Trophoblast cell (in vitro differentiated cells and primary cell): Measurements from ENCODE around the gene NUP43.

ENCODE experiments used
- DNase-seq, 2 donors: peaks; one replicate each; pipeline ENCODE4 v3.0.0-alpha.2; 2016
- H2AFZ ChIP-seq: 2 replicates; pipeline ENCODE4 v1.6.1; 2013; ENCODE audit warnings: low read length, moderate library complexity, mild to moderate bottlenecking; ENCODE audit not compliant: insufficient read depth, poor library complexity
- H2AK5ac ChIP-seq: 2 replicates; pipeline ENCODE4 v1.6.1; 2013; ENCODE audit warnings: mild to moderate bottlenecking, low read length
- H2BK120ac ChIP-seq: 2 replicates; pipeline ENCODE4 v1.6.1; 2013; ENCODE audit warnings: low read length, mild to moderate bottlenecking, moderate library complexity; ENCODE audit not compliant: insufficient read depth, poor library complexity
- H2BK12ac ChIP-seq: 2 replicates; pipeline ENCODE4 v1.6.1; 2013; ENCODE audit warnings: mild to moderate bottlenecking, low read length, moderate library complexity
- H2BK5ac ChIP-seq: 2 replicates; pipeline ENCODE4 v1.6.1; 2013; ENCODE audit warnings: low read length, low read depth, moderate library complexity, mild to moderate bottlenecking; ENCODE audit not compliant: poor library complexity
- H3K14ac ChIP-seq: 2 replicates; pipeline ENCODE4 v1.6.1; 2013; ENCODE audit warnings: mild to moderate bottlenecking, low read length
- H3K18ac ChIP-seq: 2 replicates; pipeline ENCODE4 v1.6.1; 2013; ENCODE audit warnings: mild to moderate bottlenecking, low read length
- H3K23ac ChIP-seq: 2 replicates; pipeline ENCODE4 v1.6.1; 2013; ENCODE audit warnings: low read length
- H3K27ac ChIP-seq: 2 replicates; pipeline ENCODE4 v1.5.1; 2013; ENCODE audit warnings: low read depth, mild to moderate bottlenecking, inconsistent platforms, low read length, moderate library complexity
- H3K27me3 ChIP-seq: 2 replicates; pipeline ENCODE4 v1.6.1; 2013; ENCODE audit warnings: inconsistent platforms, mild to moderate bottlenecking, low read length, moderate library complexity; ENCODE audit not compliant: insufficient read depth
- H3K36me3 ChIP-seq, 2 experiments: 1 replicate in 1 of 2; 2 replicates in 1 of 2; pipeline ENCODE4 v1.6.1; 2013; ENCODE audit warnings: low read length in 2 of 2, mild to moderate bottlenecking in 2 of 2, moderate library complexity in 1 of 2; ENCODE audit not compliant: insufficient read depth in 2 of 2, control insufficient read depth in 1 of 2
- H3K4ac ChIP-seq: 2 replicates; pipeline ENCODE4 v1.6.1; 2013; ENCODE audit warnings: low read depth, mild to moderate bottlenecking, low read length, moderate library complexity
- H3K4me1 ChIP-seq, 2 experiments: 1 replicate in 1 of 2; 2 replicates in 1 of 2; pipeline ENCODE4 v1.6.1; 2013; ENCODE audit warnings: low read length in 2 of 2, mild to moderate bottlenecking in 2 of 2, moderate library complexity in 1 of 2; ENCODE audit not compliant: insufficient read depth in 2 of 2, control insufficient read depth in 1 of 2
- H3K4me2 ChIP-seq: 2 replicates; pipeline ENCODE4 v1.6.1; 2013; ENCODE audit warnings: inconsistent platforms, mild to moderate bottlenecking, low read length, moderate library complexity
- H3K4me3 ChIP-seq: 2 replicates; pipeline ENCODE4 v1.5.1; 2013; ENCODE audit warnings: mild to moderate bottlenecking, low read depth, low read length, inconsistent platforms
- H3K79me1 ChIP-seq: one replicate; pipeline ENCODE4 v1.6.1; 2013; ENCODE audit warnings: low read length
- H3K79me2 ChIP-seq: 2 replicates; pipeline ENCODE4 v1.6.1; 2013; ENCODE audit warnings: low read length, mild to moderate bottlenecking; ENCODE audit not compliant: control insufficient read depth, insufficient read depth, poor library complexity
- H3K9ac ChIP-seq: 2 replicates; pipeline ENCODE4 v1.6.1; 2013; ENCODE audit warnings: mild to moderate bottlenecking, low read length
- H3K9me3 ChIP-seq: 2 replicates; pipeline ENCODE4 v1.6.1; 2013; ENCODE audit warnings: low read depth, mild to moderate bottlenecking, control low read depth, inconsistent platforms, low read length; ENCODE audit not compliant: insufficient read depth
- H4K12ac ChIP-seq: 2 replicates; pipeline ENCODE4 v1.6.1; 2013; ENCODE audit warnings: low read depth, mild to moderate bottlenecking, low read length, moderate library complexity
- H4K8ac ChIP-seq: 2 replicates; pipeline ENCODE4 v1.6.1; 2013; ENCODE audit warnings: low read depth, mild to moderate bottlenecking, low read length, moderate library complexity
- H4K91ac ChIP-seq: one replicate; pipeline ENCODE4 v1.6.1; 2013; ENCODE audit warnings: low read depth, mild to moderate bottlenecking, low read length, moderate library complexity
- WGBS: extraction: QIAGEN DNeasy Blood & Tissue Kit; methylation state at CpG from one replicate; pipeline ENCODE4 v1.1.7; 2013; ENCODE audit warnings: missing lambda C conversion rate; ENCODE audit not compliant: insufficient read length, insufficient coverage; ENCODE audit errors: extremely low coverage; 5-methylcytosine and 5-hydroxymethylcytosine counted together

The NUP43 gene

DNA sequence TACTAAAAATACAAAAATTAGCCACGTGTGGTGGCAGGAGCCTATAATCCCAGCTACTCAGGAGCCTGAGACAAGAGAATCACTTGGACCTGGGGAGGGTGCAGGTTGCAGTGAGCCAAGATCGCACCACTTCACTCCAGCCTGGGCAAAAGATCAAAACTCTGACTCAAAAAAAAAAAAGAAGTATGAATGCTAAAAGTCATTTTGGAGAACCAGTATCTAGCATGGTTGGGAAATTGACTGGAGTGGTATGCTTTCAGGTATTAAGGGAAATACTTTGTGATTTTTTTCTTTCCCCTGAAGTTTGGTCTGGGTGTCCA lies 33.3 kb upstream of the NUP43 start:
- peak in 1 of 2 donors; percentile 46 for DNase-seq
- H3K79me1 ChIP-seq: no peaks in the 10 kb centered on the region
- H2AFZ ChIP-seq: no peak overlapping the region
- no peak overlapping the region for H2BK12ac ChIP-seq
- H3K4ac ChIP-seq: no peak overlapping the region
- H3K4me2 ChIP-seq: no peak overlapping the region
- no peaks in the 10 kb centered on the region for H3K9me3 ChIP-seq
- H3K9ac ChIP-seq: no peak overlapping the region
- H3K79me2 ChIP-seq: no peaks in the 10 kb centered on the region
- no peaks in the 10 kb centered on the region for H3K27me3 ChIP-seq
- H3K4me3 ChIP-seq: no peak overlapping the region
- no peak overlapping the region for H2BK5ac ChIP-seq
- H3K4me1 ChIP-seq: no peaks in the 10 kb centered on the region
- no peak overlapping the region for H4K91ac ChIP-seq
- no peak overlapping the region for H3K14ac ChIP-seq
- WGBS: no CpG with 5 or more reads among the region's 2 CpGs
- peaks cover 18 to 19% of the 10 kb centered on the region in 2 experiments for H3K36me3 ChIP-seq
- H2AK5ac ChIP-seq: no peak overlapping the region
- no peak overlapping the region for H3K23ac ChIP-seq
- H2BK120ac ChIP-seq: no peak overlapping the region
- H4K8ac ChIP-seq: no peak overlapping the region
- H3K18ac ChIP-seq: no peak overlapping the region
- H3K27ac ChIP-seq: no peak overlapping the region
- no peak overlapping the region for H4K12ac ChIP-seq

DNA sequence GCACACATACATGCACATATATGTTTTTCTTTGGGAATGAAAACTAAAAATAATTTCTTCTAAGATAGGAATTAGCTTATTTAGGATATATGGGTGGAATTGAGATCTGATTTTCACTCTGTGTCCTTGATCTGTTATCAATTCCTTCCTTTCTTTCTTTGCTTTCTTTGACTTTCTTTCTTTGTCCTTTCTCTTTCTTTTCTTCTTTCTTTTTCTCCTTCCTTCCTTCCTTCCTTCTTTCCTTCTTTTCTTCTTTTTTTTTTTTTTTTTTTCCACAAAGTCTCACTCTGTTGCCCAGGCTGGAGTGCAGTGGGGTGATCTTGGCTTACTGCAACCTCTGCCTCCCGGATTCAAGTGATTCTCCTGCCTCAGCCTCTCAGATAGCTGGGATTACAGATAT lies 31.3 kb upstream of the NUP43 start:
- Histone ChIP-seq H3K14ac (no peak overlapping the region), H3K27ac (no peak overlapping the region), H3K18ac (no peak overlapping the region), H2BK12ac (no peak overlapping the region), H3K36me3 (peaks cover 17 to 27% of the 10 kb centered on the region in 2 experiments), H3K79me1 (no peaks in the 10 kb centered on the region), H2AFZ (no peak overlapping the region), H3K23ac (no peak overlapping the region), H3K27me3 (no peaks in the 10 kb centered on the region), H3K79me2 (no peaks in the 10 kb centered on the region), H3K4me1 (no peaks in the 10 kb centered on the region), H3K4ac (no peak overlapping the region), H4K91ac (no peak overlapping the region), H3K4me2 (no peak overlapping the region), H2AK5ac (no peak overlapping the region), H4K8ac (no peak overlapping the region), H2BK120ac (no peak overlapping the region), H2BK5ac (no peak overlapping the region), H3K9me3 (no peaks in the 10 kb centered on the region), H3K4me3 (no peak overlapping the region), H3K9ac (no peak overlapping the region), H4K12ac (no peak overlapping the region)
- no CpG with 5 or more reads among the region's 1 CpG for WGBS
- DNase-seq: no peak

DNA sequence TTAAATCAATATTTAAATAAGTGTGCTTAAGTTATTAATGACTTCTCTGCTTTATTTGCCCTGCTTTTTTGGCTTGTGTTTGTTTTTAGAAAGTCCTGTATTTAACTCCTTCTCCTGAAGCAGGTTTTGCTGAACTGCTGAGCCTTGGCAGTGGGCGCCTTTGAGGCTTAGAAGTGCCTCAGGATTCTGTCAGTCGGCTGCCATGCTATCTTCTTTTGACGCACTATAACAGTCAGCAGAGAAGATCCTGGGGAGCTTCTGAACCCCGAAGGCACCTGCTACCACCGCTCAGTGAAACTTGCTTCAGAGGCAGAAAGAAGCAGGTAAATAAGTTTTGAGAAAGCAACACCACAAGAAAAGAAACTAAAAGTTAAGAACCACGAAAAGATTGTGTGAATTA lies 25.6 kb upstream of the NUP43 start:
- Histone ChIP-seq H3K4me3 (no peak overlapping the region), H3K23ac (no peak overlapping the region), H3K27me3 (no peaks in the 10 kb centered on the region), H4K91ac (no peak overlapping the region), H3K4me1 (no peaks in the 10 kb centered on the region), H2BK5ac (no peak overlapping the region), H3K79me1 (no peaks in the 10 kb centered on the region), H4K12ac (no peak overlapping the region), H2AFZ (no peak overlapping the region), H3K9ac (no peak overlapping the region), H3K79me2 (peaks cover 2% of the 10 kb centered on the region), H3K9me3 (no peaks in the 10 kb centered on the region), H3K4me2 (no peak overlapping the region), H2BK120ac (no peak overlapping the region), H4K8ac (no peak overlapping the region), H3K18ac (no peak overlapping the region), H3K27ac (no peak overlapping the region), H3K14ac (no peak overlapping the region), H2BK12ac (no peak overlapping the region), H3K4ac (no peak overlapping the region), H2AK5ac (no peak overlapping the region), H3K36me3 (peaks cover 17 to 30% of the 10 kb centered on the region in 2 experiments)
- DNase-seq: no peak
- WGBS: no CpG with 5 or more reads among the region's 6 CpGs

DNA sequence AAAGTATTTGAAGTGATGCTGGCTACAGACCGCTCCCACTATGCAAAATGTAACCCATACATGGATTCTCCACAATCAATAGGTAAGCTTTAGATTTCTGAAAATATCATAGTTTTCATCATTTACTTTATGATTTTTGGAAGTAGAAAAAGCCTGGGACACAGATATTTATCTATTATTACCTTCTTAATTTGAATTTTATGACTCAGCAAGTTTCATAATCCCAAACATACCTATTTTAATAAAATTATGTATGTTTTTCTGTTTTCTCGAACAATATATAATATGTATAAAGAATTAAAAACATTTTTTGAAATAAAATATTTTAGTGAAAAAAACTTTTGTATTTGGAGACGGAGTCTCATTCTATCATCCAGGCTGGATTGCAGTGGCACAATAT lies 24.9 kb upstream of the NUP43 start:
- Histone ChIP-seq H3K9me3 (no peaks in the 10 kb centered on the region), H2BK12ac (no peak overlapping the region), H3K18ac (no peak overlapping the region), H2BK5ac (no peak overlapping the region), H3K27me3 (no peaks in the 10 kb centered on the region), H4K12ac (no peak overlapping the region), H3K79me2 (peaks cover 2% of the 10 kb centered on the region), H3K79me1 (no peaks in the 10 kb centered on the region), H3K27ac (no peak overlapping the region), H3K4ac (no peak overlapping the region), H2BK120ac (no peak overlapping the region), H3K36me3 (peaks cover 17 to 27% of the 10 kb centered on the region in 2 experiments), H3K4me1 (no peaks in the 10 kb centered on the region), H2AK5ac (no peak overlapping the region), H4K91ac (no peak overlapping the region), H2AFZ (no peak overlapping the region), H3K4me3 (no peak overlapping the region), H3K14ac (no peak overlapping the region), H3K9ac (no peak overlapping the region), H4K8ac (no peak overlapping the region), H3K4me2 (no peak overlapping the region), H3K23ac (no peak overlapping the region)
- DNase-seq: no peak
- WGBS: no CpG with 5 or more reads among the region's 3 CpGs
